GM15510 (cell line): ENCODE results near the gene ADCY2.

Source experiments
- POLR2A ChIP-seq: IDR thresholded peaks from 3 replicates; pipeline ENCODE4 v1.6.1; 2011; ENCODE audit warnings: borderline replicate concordance; ENCODE audit not compliant: insufficient read length; ENCODE audit errors: extremely low read depth

ADCY2 gene

GRCh38 chr5:7467179-7467578, 71.2 kb downstream of the ADCY2 start:
- no peak for TF ChIP-seq POLR2A

- TF ChIP-seq POLR2A, result no peak
These were observed 72.8 kb downstream of the ADCY2 start for GRCh38 chr5:7468742-7469141.

GRCh38 chr5:7471710-7472109, 75.8 kb downstream of the ADCY2 start:
- no peak for TF ChIP-seq POLR2A

GRCh38 chr5:7473115-7473514, 77.2 kb downstream of the ADCY2 start:
- TF ChIP-seq POLR2A, result no peak

GRCh38 chr5:7473668-7474215, 77.8 kb downstream of the ADCY2 start:
- TF ChIP-seq POLR2A, result no peak

GRCh38 chr5:7474821-7475403, 79.0 kb downstream of the ADCY2 start:
- no peak for TF ChIP-seq POLR2A

GRCh38 chr5:7478459-7478858, 82.5 kb downstream of the ADCY2 start:
- no peak for TF ChIP-seq POLR2A

- no peak for TF ChIP-seq POLR2A
These were observed 92.8 kb downstream of the ADCY2 start for GRCh38 chr5:7488734-7489133.

GRCh38 chr5:7492371-7492770, 96.4 kb downstream of the ADCY2 start:
- TF ChIP-seq POLR2A, result no peak

- no peak for TF ChIP-seq POLR2A
These were observed 97.1 kb downstream of the ADCY2 start for GRCh38 chr5:7493081-7493480.

- no peak for TF ChIP-seq POLR2A
These were observed 97.7 kb downstream of the ADCY2 start for GRCh38 chr5:7493622-7494021.

- no peak for TF ChIP-seq POLR2A
These were observed 98.7 kb downstream of the ADCY2 start for GRCh38 chr5:7494481-7495130.

- no peak for TF ChIP-seq POLR2A
These were observed 99.2 kb downstream of the ADCY2 start for GRCh38 chr5:7495131-7495517.

- no peak for TF ChIP-seq POLR2A
These were observed 104.3 kb downstream of the ADCY2 start for GRCh38 chr5:7500256-7500655.

GRCh38 chr5:7501061-7501460, 105.1 kb downstream of the ADCY2 start:
- TF ChIP-seq POLR2A, result no peak

GRCh38 chr5:7503564-7503963, 107.6 kb downstream of the ADCY2 start:
- no peak for TF ChIP-seq POLR2A
